ENCODE measurements around the gene GPATCH8. TPM values are rescaled to one million over a fixed set of nuclear protein-coding genes. Genes with fewer than 3 reads are reported as not detected.
"Not testable (repeated sequence)": the region's sequence is repeated elsewhere in the genome, so short reads cannot be mapped to it uniquely, and the experiment has no call there.

Gene GPATCH8
- total and polyA plus RNA-seq, 9 donors = 24.0 to 35.8 (median 26.6) TPM

GRCh38 chr17:44398692-44399691 lies 104.2 kb downstream of the GPATCH8 start:
- no peak for DNase-seq
- 94% methylated on average over 30 of the region's 41 CpGs for WGBS (ENCODE audit: insufficient coverage)
- Histone ChIP-seq H3K27ac (ENCODE audit: low read length) (no peak overlapping the region), H3K4me1 (ENCODE audit: control insufficient read depth, insufficient read depth, low read length) (no peaks in the 10 kb centered on the region), H3K27me3 (ENCODE audit: control insufficient read depth, insufficient read depth, low read length) (no peaks in the 10 kb centered on the region), H3K9me3 (replicated peaks; ENCODE audit: control insufficient read depth, low read depth, low read length) (no peaks in the 10 kb centered on the region), H3K4me3 (ENCODE audit: low read length) (no peak overlapping the region), H3K36me3 (ENCODE audit: control insufficient read depth, insufficient read depth, low read length) (peaks cover 57% of the 10 kb centered on the region)

- H3K36me3 ChIP-seq (ENCODE audit: control insufficient read depth, insufficient read depth, low read length) = peaks cover 55% of the 10 kb centered on the region
Measured at GRCh38 chr17:44397479-44398440, 105.4 kb downstream of the GPATCH8 start.

GRCh38 chr17:44396946-44397345 lies 106.3 kb downstream of the GPATCH8 start:
- H3K9me3 ChIP-seq (replicated peaks; ENCODE audit: control insufficient read depth, low read depth, low read length) = no peaks in the 10 kb centered on the region
- WGBS (ENCODE audit: insufficient coverage) = no CpG with 5 or more reads among the region's 5 CpGs
- no peak for DNase-seq
- no peaks in the 10 kb centered on the region for H3K4me1 ChIP-seq (ENCODE audit: control insufficient read depth, insufficient read depth, low read length)
- no peak overlapping the region for H3K27ac ChIP-seq (ENCODE audit: low read length)
- H3K4me3 ChIP-seq (ENCODE audit: low read length) = no peak overlapping the region
- H3K27me3 ChIP-seq (ENCODE audit: control insufficient read depth, insufficient read depth, low read length) = no peaks in the 10 kb centered on the region
- peaks cover 53% of the 10 kb centered on the region for H3K36me3 ChIP-seq (ENCODE audit: control insufficient read depth, insufficient read depth, low read length)

More at GRCh38 chr17:44397479-44398440, 105.4 kb downstream of the GPATCH8 start:
- no peaks in the 10 kb centered on the region for H3K27me3 ChIP-seq (ENCODE audit: control insufficient read depth, insufficient read depth, low read length)
- no peak for DNase-seq
- no peaks in the 10 kb centered on the region for H3K4me1 ChIP-seq (ENCODE audit: control insufficient read depth, insufficient read depth, low read length)
- 95% methylated on average over 7 of the region's 8 CpGs for WGBS (ENCODE audit: insufficient coverage)
- no peak overlapping the region for H3K4me3 ChIP-seq (ENCODE audit: low read length)
- H3K9me3 ChIP-seq (replicated peaks; ENCODE audit: control insufficient read depth, low read depth, low read length) = no peaks in the 10 kb centered on the region
- H3K27ac ChIP-seq (ENCODE audit: low read length) = no peak overlapping the region

- no peak for DNase-seq
- WGBS (ENCODE audit: insufficient coverage) = 100% methylated on average over 1 of the region's 2 CpGs
Measured at GRCh38 chr17:44394833-44395232, 108.4 kb downstream of the GPATCH8 start.

GRCh38 chr17:44394112-44394511 lies 109.1 kb downstream of the GPATCH8 start:
- H3K27ac ChIP-seq (ENCODE audit: low read length); H3K4me1 ChIP-seq (ENCODE audit: control insufficient read depth, insufficient read depth, low read length); DNase-seq; H3K27me3 ChIP-seq (ENCODE audit: control insufficient read depth, insufficient read depth, low read length); H3K9me3 ChIP-seq (replicated peaks; ENCODE audit: control insufficient read depth, low read depth, low read length); H3K4me3 ChIP-seq (ENCODE audit: low read length): not testable (repeated sequence)
- no CpG with 5 or more reads among the region's 9 CpGs for WGBS (ENCODE audit: insufficient coverage)
- H3K36me3 ChIP-seq (ENCODE audit: control insufficient read depth, insufficient read depth, low read length) = peaks cover 31% of the 10 kb centered on the region

More at GRCh38 chr17:44394833-44395232, 108.4 kb downstream of the GPATCH8 start:
- no peaks in the 10 kb centered on the region for H3K27me3 ChIP-seq (ENCODE audit: control insufficient read depth, insufficient read depth, low read length)
- no peak overlapping the region for H3K27ac ChIP-seq (ENCODE audit: low read length)
- peaks cover 38% of the 10 kb centered on the region for H3K36me3 ChIP-seq (ENCODE audit: control insufficient read depth, insufficient read depth, low read length)
- no peaks in the 10 kb centered on the region for H3K4me1 ChIP-seq (ENCODE audit: control insufficient read depth, insufficient read depth, low read length)
- no peaks in the 10 kb centered on the region for H3K9me3 ChIP-seq (replicated peaks; ENCODE audit: control insufficient read depth, low read depth, low read length)
- no peak overlapping the region for H3K4me3 ChIP-seq (ENCODE audit: low read length)

GRCh38 chr17:44390250-44390870 lies 112.8 kb downstream of the GPATCH8 start:
- no peak for DNase-seq
- 56% methylated on average over 4 of the region's 10 CpGs for WGBS (ENCODE audit: insufficient coverage)

GRCh38 chr17:44389723-44390202 lies 113.4 kb downstream of the GPATCH8 start:
- WGBS (ENCODE audit: insufficient coverage) = 85% methylated on average over 3 of the region's 6 CpGs

More at GRCh38 chr17:44390250-44390870, 112.8 kb downstream of the GPATCH8 start:
- H3K4me1 ChIP-seq (ENCODE audit: control insufficient read depth, insufficient read depth, low read length) = peaks cover 7% of the 10 kb centered on the region
- H3K27ac ChIP-seq (ENCODE audit: low read length) = no peak overlapping the region
- H3K9me3 ChIP-seq (replicated peaks; ENCODE audit: control insufficient read depth, low read depth, low read length) = no peaks in the 10 kb centered on the region
- no peak overlapping the region for H3K4me3 ChIP-seq (ENCODE audit: low read length)
- H3K27me3 ChIP-seq (ENCODE audit: control insufficient read depth, insufficient read depth, low read length) = peaks cover 15% of the 10 kb centered on the region
- H3K36me3 ChIP-seq (ENCODE audit: control insufficient read depth, insufficient read depth, low read length) = no peaks in the 10 kb centered on the region

GRCh38 chr17:44389281-44389680 lies 113.9 kb downstream of the GPATCH8 start, which contains the start of gene ITGA2B:
ITGA2B (minus strand) TSS chr17:44389649; CDS start chr17:44389473, 176 bp downstream.
- Histone ChIP-seq H3K27ac (ENCODE audit: low read length) (no peak within 1 kb of the TSS), H3K27me3 (ENCODE audit: control insufficient read depth, insufficient read depth, low read length) (peaks cover 25% of the 10 kb centered on the region), H3K4me3 (ENCODE audit: low read length) (no peak within 1 kb of the TSS), H3K4me1 (ENCODE audit: control insufficient read depth, insufficient read depth, low read length) (peaks cover 16% of the 10 kb centered on the region), H3K9me3 (replicated peaks; ENCODE audit: control insufficient read depth, low read depth, low read length) (no peaks in the 10 kb centered on the region), H3K36me3 (ENCODE audit: control insufficient read depth, insufficient read depth, low read length) (no peaks in the 10 kb centered on the region)
- DNase-seq = no peak
- WGBS (ENCODE audit: insufficient coverage) = no CpG with 5 or more reads among the region's 1 CpG

More at GRCh38 chr17:44389723-44390202, 113.4 kb downstream of the GPATCH8 start:
- Histone ChIP-seq H3K4me1 (ENCODE audit: control insufficient read depth, insufficient read depth, low read length) (peaks cover 12% of the 10 kb centered on the region), H3K27me3 (ENCODE audit: control insufficient read depth, insufficient read depth, low read length) (peaks cover 20% of the 10 kb centered on the region), H3K27ac (ENCODE audit: low read length) (no peak overlapping the region), H3K36me3 (ENCODE audit: control insufficient read depth, insufficient read depth, low read length) (no peaks in the 10 kb centered on the region), H3K9me3 (replicated peaks; ENCODE audit: control insufficient read depth, low read depth, low read length) (no peaks in the 10 kb centered on the region), H3K4me3 (ENCODE audit: low read length) (no peak overlapping the region)
- no peak for DNase-seq

- H3K27ac ChIP-seq (ENCODE audit: low read length) = no peak overlapping the region
- H3K9me3 ChIP-seq (replicated peaks; ENCODE audit: control insufficient read depth, low read depth, low read length) = no peaks in the 10 kb centered on the region
- no peaks in the 10 kb centered on the region for H3K36me3 ChIP-seq (ENCODE audit: control insufficient read depth, insufficient read depth, low read length)
- DNase-seq = no peak
- H3K27me3 ChIP-seq (ENCODE audit: control insufficient read depth, insufficient read depth, low read length) = peaks cover 40% of the 10 kb centered on the region
- WGBS (ENCODE audit: insufficient coverage) = no CpG with 5 or more reads among the region's 2 CpGs
- H3K4me3 ChIP-seq (ENCODE audit: low read length) = no peak overlapping the region
- peaks cover 17% of the 10 kb centered on the region for H3K4me1 ChIP-seq (ENCODE audit: control insufficient read depth, insufficient read depth, low read length)
Measured at GRCh38 chr17:44387804-44388203, 115.4 kb downstream of the GPATCH8 start.
